ENCODE data around the gene DENND11.

- no peak for TF ChIP-seq CTCF (IDR thresholded peaks at IDR 0.05)
- no peak for TF ChIP-seq EZH2 (IDR thresholded peaks at IDR 0.05; ENCODE audit: borderline replicate concordance, insufficient read depth, low read depth, low read length, poor library complexity, severe bottlenecking)
Observed at GRCh38 chr7:141671705-141672496, 30.1 kb downstream of the DENND11 start.
